ENCODE results near the gene EBF3. TPM values are rescaled to one million over a fixed set of nuclear protein-coding genes. Genes with fewer than 3 reads are reported as not detected.

EBF3 gene
- total and polyA plus RNA-seq, 3 donors from 2014 or later: 4.0 to 7.6 (median 6.0) TPM

DNA sequence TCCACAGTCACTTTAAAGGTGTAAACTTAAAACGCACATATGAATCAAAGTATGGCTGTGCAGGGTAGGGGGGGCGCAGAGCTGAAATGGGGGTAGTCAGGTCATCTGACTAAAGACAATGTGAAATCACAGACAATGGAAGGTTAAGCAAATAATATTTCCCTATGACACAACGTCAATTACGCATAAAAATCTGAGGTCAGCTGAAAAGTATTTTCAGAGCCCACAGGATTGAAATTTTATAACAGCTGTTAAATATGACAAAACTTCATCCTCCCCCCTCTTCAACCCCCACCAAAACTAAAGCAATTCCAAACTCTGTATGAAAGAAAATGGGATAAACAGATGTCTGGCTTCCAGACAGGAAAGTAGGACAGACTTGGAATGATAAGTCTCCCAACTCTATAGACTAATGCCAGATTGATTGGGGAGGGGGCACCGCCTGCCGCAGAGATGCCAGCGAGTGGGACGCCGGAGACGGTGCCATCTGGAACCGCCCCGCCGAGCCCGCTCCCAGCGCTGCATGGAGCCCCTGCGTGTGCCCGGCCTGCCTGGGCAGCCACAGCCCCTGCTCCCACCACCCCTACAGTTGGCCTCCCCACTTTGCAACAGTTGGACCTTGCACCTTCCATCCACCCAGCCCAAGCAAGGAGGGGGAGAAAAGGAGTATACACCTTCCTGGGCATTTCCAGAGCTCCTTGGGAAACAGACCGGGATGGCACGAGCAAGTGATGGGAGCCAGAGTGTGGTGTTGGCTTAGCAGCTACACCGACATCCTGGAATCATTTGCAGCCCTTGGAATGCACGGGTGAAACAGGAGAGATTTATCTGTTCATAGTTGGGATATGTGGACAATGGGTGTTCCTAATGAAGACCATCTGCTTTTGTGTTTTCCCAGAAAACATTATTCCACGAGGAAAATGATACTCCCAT, 10.7 kb downstream of the EBF3 start:
- H3K36me3 ChIP-seq (ENCODE audit: low read depth, missing control alignments): no peaks in the 10 kb centered on the region
- H3K27ac ChIP-seq: no peak overlapping the region
- no peak overlapping the region for H3K4me3 ChIP-seq
- DNase-seq: no peak
- H3K9me3 ChIP-seq: no peaks in the 10 kb centered on the region
- TF ChIP-seq, protein P1, sequence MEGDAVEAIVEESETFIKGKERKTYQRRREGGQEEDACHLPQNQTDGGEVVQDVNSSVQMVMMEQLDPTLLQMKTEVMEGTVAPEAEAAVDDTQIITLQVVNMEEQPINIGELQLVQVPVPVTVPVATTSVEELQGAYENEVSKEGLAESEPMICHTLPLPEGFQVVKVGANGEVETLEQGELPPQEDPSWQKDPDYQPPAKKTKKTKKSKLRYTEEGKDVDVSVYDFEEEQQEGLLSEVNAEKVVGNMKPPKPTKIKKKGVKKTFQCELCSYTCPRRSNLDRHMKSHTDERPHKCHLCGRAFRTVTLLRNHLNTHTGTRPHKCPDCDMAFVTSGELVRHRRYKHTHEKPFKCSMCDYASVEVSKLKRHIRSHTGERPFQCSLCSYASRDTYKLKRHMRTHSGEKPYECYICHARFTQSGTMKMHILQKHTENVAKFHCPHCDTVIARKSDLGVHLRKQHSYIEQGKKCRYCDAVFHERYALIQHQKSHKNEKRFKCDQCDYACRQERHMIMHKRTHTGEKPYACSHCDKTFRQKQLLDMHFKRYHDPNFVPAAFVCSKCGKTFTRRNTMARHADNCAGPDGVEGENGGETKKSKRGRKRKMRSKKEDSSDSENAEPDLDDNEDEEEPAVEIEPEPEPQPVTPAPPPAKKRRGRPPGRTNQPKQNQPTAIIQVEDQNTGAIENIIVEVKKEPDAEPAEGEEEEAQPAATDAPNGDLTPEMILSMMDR (IDR thresholded peaks at IDR 0.05): no peak
- no peak for TF ChIP-seq POLR2A (IDR thresholded peaks at IDR 0.05)
- intact Hi-C loops (cut with DNase I; ENCODE audit: low total_unique reads): no loop called here
- WGBS, 2 donors: 86 to 91% methylated on average over 22 of the region's 22 CpGs
- H3K27me3 ChIP-seq: no peaks in the 10 kb centered on the region
- no peaks in the 10 kb centered on the region for H3K4me1 ChIP-seq

DNA sequence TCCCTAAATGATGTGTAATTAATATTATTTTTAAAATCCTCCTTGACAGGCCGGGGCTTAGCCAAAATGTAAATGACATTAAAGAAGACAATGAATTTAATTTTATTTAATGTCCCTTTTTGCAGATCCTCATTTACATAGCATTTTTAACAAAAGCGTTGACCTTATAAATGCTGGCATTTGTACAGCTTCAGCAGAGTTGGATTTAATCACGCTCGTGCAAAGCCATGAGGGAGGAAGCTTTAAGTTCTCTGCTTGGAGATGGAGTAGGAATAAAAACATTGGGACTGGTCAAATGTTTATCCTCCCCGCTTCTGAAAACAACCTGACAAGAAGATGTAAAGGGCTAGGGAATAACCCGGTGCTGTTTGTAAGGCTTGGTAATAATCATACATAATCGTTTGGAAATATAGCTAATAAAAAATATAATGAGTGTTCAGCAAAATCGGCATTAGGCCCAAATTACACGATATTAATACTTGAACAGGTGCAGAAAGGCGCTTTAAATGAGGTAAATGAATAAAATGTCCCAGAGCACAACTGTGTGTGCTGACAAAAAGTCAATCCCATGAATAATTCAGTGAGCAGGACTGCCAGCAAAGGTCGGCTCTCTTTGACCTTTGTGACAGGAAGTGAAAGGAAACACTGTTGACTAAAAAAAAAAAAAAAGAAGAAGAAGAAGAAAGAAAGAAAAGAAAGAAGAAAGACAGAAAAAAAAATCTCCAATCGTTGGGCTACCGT, 11.5 kb downstream of the EBF3 start:
- DNase-seq: no peak
- intact Hi-C loops (cut with DNase I; ENCODE audit: low total_unique reads): no loop called here
- TF ChIP-seq POLR2A (IDR thresholded peaks at IDR 0.05): no peak
- TF ChIP-seq, protein P1 (IDR thresholded peaks at IDR 0.05): no peak
- H3K36me3 ChIP-seq (ENCODE audit: low read depth, missing control alignments): no peaks in the 10 kb centered on the region
- 85 to 90% methylated on average over 13 of the region's 13 CpGs for WGBS, 2 donors
- no peaks in the 10 kb centered on the region for H3K4me1 ChIP-seq
- H3K9me3 ChIP-seq: no peaks in the 10 kb centered on the region
- no peaks in the 10 kb centered on the region for H3K27me3 ChIP-seq
- H3K27ac ChIP-seq: no peak overlapping the region
- no peak overlapping the region for H3K4me3 ChIP-seq

DNA sequence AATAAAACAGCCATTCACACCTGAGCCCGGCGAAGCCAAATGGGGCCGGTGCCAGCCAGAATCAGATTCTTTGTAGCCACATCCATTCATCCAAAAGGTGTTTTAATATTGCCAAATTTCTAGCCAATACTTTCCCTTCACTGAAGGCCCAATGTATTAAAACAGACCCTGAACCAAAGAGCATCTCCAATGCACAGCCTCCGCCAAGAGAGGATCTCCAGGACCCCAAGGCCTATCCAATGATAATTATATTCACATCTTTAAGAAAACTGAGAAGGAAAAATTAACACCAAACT, 12.2 kb downstream of the EBF3 start:
- DNase-seq: no peak
- WGBS, 2 donors: 97 to 98% methylated on average over 4 of the region's 4 CpGs
- intact Hi-C loops (cut with DNase I; ENCODE audit: low total_unique reads): no loop called here

GRCh38 chr10:129951101-129951969, 12.7 kb downstream of the EBF3 start:
- no peak overlapping the region for H3K27ac ChIP-seq
- no peak for DNase-seq
- H3K36me3 ChIP-seq (ENCODE audit: low read depth, missing control alignments): no peaks in the 10 kb centered on the region
- 90 to 91% methylated on average over 26 to 30 of the region's 30 CpGs for WGBS, 2 donors
- H3K27me3 ChIP-seq: no peaks in the 10 kb centered on the region
- H3K4me3 ChIP-seq: no peak overlapping the region
- H3K4me1 ChIP-seq: peaks cover under 1% of the 10 kb centered on the region
- intact Hi-C loops (cut with DNase I; ENCODE audit: low total_unique reads): no loop called here
- TF ChIP-seq, protein P1 (IDR thresholded peaks at IDR 0.05): no peak
- TF ChIP-seq POLR2A (IDR thresholded peaks at IDR 0.05): no peak
- H3K9me3 ChIP-seq: no peaks in the 10 kb centered on the region

More for the DNA sequence above, 12.2 kb downstream of the EBF3 start:
- H3K9me3 ChIP-seq: no peaks in the 10 kb centered on the region
- no peaks in the 10 kb centered on the region for H3K27me3 ChIP-seq
- H3K27ac ChIP-seq: no peak overlapping the region
- H3K36me3 ChIP-seq (ENCODE audit: low read depth, missing control alignments): no peaks in the 10 kb centered on the region
- no peaks in the 10 kb centered on the region for H3K4me1 ChIP-seq
- TF ChIP-seq, protein P1 (IDR thresholded peaks at IDR 0.05): no peak
- TF ChIP-seq POLR2A (IDR thresholded peaks at IDR 0.05): no peak
- H3K4me3 ChIP-seq: no peak overlapping the region
